GM19023 (cell line): Measurements from ENCODE around the gene GABRG3.
"Not testable (repeated sequence)": the region's sequence is repeated elsewhere in the genome, so short reads cannot be mapped to it uniquely, and the experiment has no call there.

Experiments used
- ATAC-seq: cut with Tn5 transposase; IDR thresholded peaks from one replicate; pipeline ENCODE4 v1.9.1; 2021; ENCODE audit warnings: mild to moderate bottlenecking, moderate library complexity; ENCODE audit not compliant: unreplicated experiment

GABRG3 gene

GRCh38 chr15:27323801-27324200, 352.8 kb downstream of the GABRG3 start:
- no peak for ATAC-seq

GRCh38 chr15:27324886-27325615, 354.1 kb downstream of the GABRG3 start:
- ATAC-seq = no peak

GRCh38 chr15:27327467-27328025, 356.6 kb downstream of the GABRG3 start:
- no peak for ATAC-seq

GRCh38 chr15:27328186-27328585, 357.2 kb downstream of the GABRG3 start:
- no peak for ATAC-seq

GRCh38 chr15:27328608-27329007, 357.6 kb downstream of the GABRG3 start:
- ATAC-seq = no peak

- no peak for ATAC-seq
These were observed 359.3 kb downstream of the GABRG3 start for GRCh38 chr15:27330326-27330725.

GRCh38 chr15:27336676-27337075, 365.7 kb downstream of the GABRG3 start:
- ATAC-seq = no peak

- ATAC-seq = no peak
These were observed 368.2 kb downstream of the GABRG3 start for GRCh38 chr15:27339138-27339537.

- no peak for ATAC-seq
These were observed 370.9 kb downstream of the GABRG3 start for GRCh38 chr15:27341780-27342343.

- no peak for ATAC-seq
These were observed 372.0 kb downstream of the GABRG3 start for GRCh38 chr15:27342991-27343390.

GRCh38 chr15:27352136-27352535, 381.2 kb downstream of the GABRG3 start:
- no peak for ATAC-seq

- ATAC-seq = no peak
These were observed 382.9 kb downstream of the GABRG3 start for GRCh38 chr15:27353856-27354255.

GRCh38 chr15:27358751-27359434, 387.9 kb downstream of the GABRG3 start:
- no peak for ATAC-seq

- ATAC-seq = no peak
These were observed 388.6 kb downstream of the GABRG3 start for GRCh38 chr15:27359586-27359985.

- ATAC-seq = no peak
These were observed 389.3 kb downstream of the GABRG3 start for GRCh38 chr15:27360316-27360715.

- ATAC-seq = no peak
These were observed 390.5 kb downstream of the GABRG3 start for GRCh38 chr15:27361438-27361837.

- ATAC-seq = no peak
These were observed 394.5 kb downstream of the GABRG3 start for GRCh38 chr15:27365456-27365855.

- not testable (repeated sequence) for ATAC-seq
These were observed 406.4 kb downstream of the GABRG3 start for GRCh38 chr15:27377391-27377790.

GRCh38 chr15:27382361-27383025, 411.5 kb downstream of the GABRG3 start:
- no peak for ATAC-seq

GRCh38 chr15:27383726-27384125, 412.7 kb downstream of the GABRG3 start:
- ATAC-seq = no peak

GRCh38 chr15:27392163-27392562, 421.2 kb downstream of the GABRG3 start:
- no peak for ATAC-seq
